IMR-90 (cell line): ENCODE data around the gene OTUB2. TPM values are rescaled to one million over a fixed set of nuclear protein-coding genes. Genes with fewer than 3 reads are reported as not detected.

Source experiments
- ATAC-seq: fragments of 200-7000 bp; cut with Tn5 transposase; 2 replicates; pipeline ENCODE4 v1.9.1; 2020; ENCODE audit warnings: low read depth, mild to moderate bottlenecking, moderate library complexity
- BruUV-seq: library from RNA; stranded (reverse); fragments of 400-500 nt; replicated peaks from 2 replicates; lab custom pipeline; 2021; lab: Mats Ljungman, UMichigan
- CTCF ChIA-PET: fragments of 300-600 bp; formaldehyde crosslinking; extraction: SDS; loops from one replicate; lab custom pipeline; 2021; ENCODE audit warnings: antibody characterized with exemption; lab: Yijun Ruan, JAX
- POLR2A ChIA-PET: fragments of 300-600 bp; sonication (Branson Sonifier 250); formaldehyde crosslinking; loops from one replicate; lab custom pipeline; 2022; ENCODE audit warnings: antibody characterized with exemption; ENCODE audit not compliant: unreplicated experiment; lab: Charles Lee
- DNase-seq: peaks from one replicate; pipeline ENCODE4 v3.0.0; 2013
- H2AFZ ChIP-seq: replicated peaks from 2 replicates; pipeline ENCODE3; 2013; ENCODE audit warnings: low read length, mild to moderate bottlenecking; ENCODE audit not compliant: poor library complexity
- H2AK5ac ChIP-seq: 2 replicates; pipeline ENCODE4 v1.6.1; 2013; ENCODE audit warnings: low read depth, low read length, inconsistent platforms
- H2AK9ac ChIP-seq: replicated peaks from 2 replicates; pipeline ENCODE3; 2013; ENCODE audit warnings: mild to moderate bottlenecking, low read depth, low read length, moderate library complexity; ENCODE audit not compliant: poor library complexity
- H2BK120ac ChIP-seq: 2 replicates; pipeline ENCODE4 v1.6.1; 2013; ENCODE audit warnings: low read depth, low read length, inconsistent platforms
- H2BK15ac ChIP-seq: 3 replicates; pipeline ENCODE4 v1.6.1; 2013; ENCODE audit warnings: low read depth, low read length, inconsistent platforms
- H2BK20ac ChIP-seq: 2 replicates; pipeline ENCODE4 v1.6.1; 2013; ENCODE audit warnings: low read depth, mild to moderate bottlenecking, inconsistent platforms, low read length, moderate library complexity
- H2BK5ac ChIP-seq: 2 replicates; pipeline ENCODE4 v1.6.1; 2013; ENCODE audit warnings: mild to moderate bottlenecking, low read depth, low read length, inconsistent platforms; ENCODE audit not compliant: poor library complexity, severe bottlenecking
- H3K14ac ChIP-seq: replicated peaks from 2 replicates; pipeline ENCODE4 v1.6.1; 2013; ENCODE audit warnings: low read depth, low read length, inconsistent platforms
- H3K18ac ChIP-seq: 2 replicates; pipeline ENCODE4 v1.6.1; 2013; ENCODE audit warnings: low read depth, low read length, control low read depth
- H3K23ac ChIP-seq: 2 replicates; pipeline ENCODE4 v1.6.1; 2013; ENCODE audit warnings: low read depth, low read length, inconsistent platforms
- H3K27ac ChIP-seq: 2 replicates; pipeline ENCODE4 v1.5.1; 2013; ENCODE audit warnings: mild to moderate bottlenecking, control low read depth, low read length; ENCODE audit not compliant: insufficient read depth
- H3K27me3 ChIP-seq: 2 replicates; pipeline ENCODE4 v1.6.1; 2013; ENCODE audit warnings: low read length; ENCODE audit not compliant: control insufficient read depth, insufficient read depth
- H3K36me3 ChIP-seq: 2 replicates; pipeline ENCODE4 v1.6.1; 2013; ENCODE audit warnings: low read length, mixed read lengths; ENCODE audit not compliant: control insufficient read depth, insufficient read depth
- H3K4ac ChIP-seq: 2 replicates; pipeline ENCODE4 v1.6.1; 2013; ENCODE audit warnings: low read depth, low read length, inconsistent platforms
- H3K4me1 ChIP-seq: 2 replicates; pipeline ENCODE4 v1.6.1; 2013; ENCODE audit warnings: low read length, mixed read lengths; ENCODE audit not compliant: control insufficient read depth, insufficient read depth
- H3K4me2 ChIP-seq: 2 replicates; pipeline ENCODE4 v1.6.1; 2013; ENCODE audit warnings: low read depth, mild to moderate bottlenecking, control low read depth, low read length, moderate library complexity
- H3K4me3 ChIP-seq: 2 replicates; pipeline ENCODE4 v1.5.1; 2013; ENCODE audit warnings: low read depth, mild to moderate bottlenecking, control low read depth, low read length, moderate library complexity; ENCODE audit not compliant: insufficient read depth
- H3K56ac ChIP-seq: 2 replicates; pipeline ENCODE4 v1.6.1; 2013; ENCODE audit warnings: low read length, inconsistent platforms; ENCODE audit not compliant: insufficient read depth; ENCODE audit errors: extremely low read depth
- H3K79me1 ChIP-seq, 2 experiments: 2 replicates each; pipeline ENCODE4 v1.6.1; 2013; ENCODE audit warnings: low read length in 2 of 2, inconsistent platforms in 1 of 2, low read depth in 1 of 2
- H3K9ac ChIP-seq: 2 replicates; pipeline ENCODE4 v1.6.1; 2013; ENCODE audit warnings: low read depth, low read length, control low read depth
- H3K9me1 ChIP-seq: 2 replicates; pipeline ENCODE4 v1.6.1; 2013; ENCODE audit warnings: low read length, inconsistent platforms; ENCODE audit not compliant: insufficient read depth
- H3K9me3 ChIP-seq: 2 replicates; pipeline ENCODE4 v1.6.1; 2013; ENCODE audit warnings: low read length; ENCODE audit not compliant: control insufficient read depth, insufficient read depth
- H4K20me1 ChIP-seq: 2 replicates; pipeline ENCODE4 v1.6.1; 2013; ENCODE audit warnings: low read length, inconsistent platforms; ENCODE audit not compliant: insufficient read depth
- H4K5ac ChIP-seq: 2 replicates; pipeline ENCODE4 v1.6.1; 2013; ENCODE audit warnings: mild to moderate bottlenecking, low read depth, low read length, control low read depth
- H4K8ac ChIP-seq, 2 experiments: 2 replicates each; pipeline ENCODE4 v1.6.1; 2013; ENCODE audit warnings: low read depth in 2 of 2, low read length in 2 of 2, control low read depth in 1 of 2, inconsistent platforms in 1 of 2
- H4K91ac ChIP-seq: 2 replicates; pipeline ENCODE4 v1.6.1; 2013; ENCODE audit warnings: low read depth, low read length, inconsistent platforms; ENCODE audit not compliant: insufficient read depth
- CEBPB ChIP-seq: IDR thresholded peaks from 2 replicates; pipeline ENCODE4 v1.6.1; 2012; ENCODE audit warnings: low read depth, low read length, improper control_type of control experiment
- CHD1 ChIP-seq: IDR thresholded peaks from 2 replicates; pipeline ENCODE4 v1.6.1; 2012; ENCODE audit warnings: low read depth, low read length, improper control_type of control experiment
- FOS ChIP-seq: fragments of 150-350 bp; IDR thresholded peaks from 2 replicates; pipeline ENCODE4 v1.6.1; 2016; ENCODE audit warnings: low read depth, low read length
- MAFK ChIP-seq: IDR thresholded peaks from 2 replicates; pipeline ENCODE4 v1.6.1; 2012; ENCODE audit warnings: low read depth, low read length, improper control_type of control experiment
- MXI1 ChIP-seq: IDR thresholded peaks from 2 replicates; pipeline ENCODE4 v1.6.1; 2012; ENCODE audit warnings: low read depth, mild to moderate bottlenecking, low read length, moderate library complexity, borderline replicate concordance
- NFE2L2 ChIP-seq: fragments of 150-350 bp; IDR thresholded peaks from 2 replicates; pipeline ENCODE4 v1.6.1; 2016; ENCODE audit warnings: low read depth, mild to moderate bottlenecking, low read length
- POLR2A ChIP-seq: IDR thresholded peaks from 2 replicates; pipeline ENCODE4 v1.6.1; 2012; ENCODE audit warnings: mild to moderate bottlenecking, low read depth, low read length
- RAD21 ChIP-seq: IDR thresholded peaks from 2 replicates; pipeline ENCODE4 v1.6.1; 2012; ENCODE audit warnings: low read length, improper control_type of control experiment
- RCOR1 ChIP-seq: IDR thresholded peaks from 2 replicates; pipeline ENCODE4 v1.6.1; 2012; ENCODE audit warnings: mild to moderate bottlenecking, low read length, improper control_type of control experiment; ENCODE audit not compliant: insufficient replicate concordance
- RFX5 ChIP-seq: IDR thresholded peaks from 2 replicates; pipeline ENCODE4 v1.8.0; 2012; ENCODE audit warnings: low read depth, mild to moderate bottlenecking, low read length, moderate library complexity
- WGBS, 2 experiments: methylation state at CpG; one replicate each; pipeline versions ENCODE4 v1.1.5 to v1.1.7; 2013; ENCODE audit warnings: missing lambda C conversion rate in 2 of 2; ENCODE audit not compliant: insufficient read length in 1 of 2; ENCODE audit errors: extremely low coverage in 2 of 2; 5-methylcytosine and 5-hydroxymethylcytosine counted together
- dilution Hi-C: fragments of 300-500 bp; cut with HindIII; formaldehyde crosslinking; loops from one replicate; pipeline ENCODE4 v1.14.3; 2018; ENCODE audit warnings: low sequenced_read_pairs; ENCODE audit not compliant: unreplicated experiment
- in situ Hi-C: fragments of 300-500 bp; cut with MboI; formaldehyde crosslinking; loops from 3 replicates; pipeline ENCODE4 v1.14.3; 2019; ENCODE audit warnings: low sequenced_read_pairs, inconsistent platforms, mixed read lengths
- intact Hi-C: fragments of 100-400 bp; cut with micrococcal nuclease; formaldehyde crosslinking; loops from 2 replicates; pipeline ENCODE4 v1.10.0; 2022
- polyA plus RNA-seq, 3 experiments: library from polyadenylated mRNA; depleted of rRNA; stranded (reverse); fragments of >200 nt; gene quantifications; 2 replicates each; pipeline ENCODE4 v1.2.3, GENCODE V29; 2012; ENCODE audit warnings: low replicate concordance in 1 of 3
- total RNA-seq: library from RNA; depleted of rRNA; stranded (reverse); fragments of >200 nt; gene quantifications from 2 replicates; pipeline ENCODE4 v1.2.3, GENCODE V29; 2012
- TF ChIP-seq, protein P1 (sequence below): fragments of 150-350 bp; IDR thresholded peaks from 2 replicates; pipeline ENCODE4 v1.6.1; 2017; ENCODE audit warnings: mild to moderate bottlenecking, antibody characterized with exemption, low read length, low read depth
- TF ChIP-seq, protein P2 (sequence below): conservative IDR thresholded peaks from 2 replicates; pipeline ENCODE4 v1.5.1; 2012; ENCODE audit warnings: mild to moderate bottlenecking, low read depth, low read length, improper control_type of control experiment

The OTUB2 gene
- total and polyA plus RNA-seq, 2 of the 4 experiments (the other 2 are of a cell fraction) = 1.1 to 2.5 TPM

DNA sequence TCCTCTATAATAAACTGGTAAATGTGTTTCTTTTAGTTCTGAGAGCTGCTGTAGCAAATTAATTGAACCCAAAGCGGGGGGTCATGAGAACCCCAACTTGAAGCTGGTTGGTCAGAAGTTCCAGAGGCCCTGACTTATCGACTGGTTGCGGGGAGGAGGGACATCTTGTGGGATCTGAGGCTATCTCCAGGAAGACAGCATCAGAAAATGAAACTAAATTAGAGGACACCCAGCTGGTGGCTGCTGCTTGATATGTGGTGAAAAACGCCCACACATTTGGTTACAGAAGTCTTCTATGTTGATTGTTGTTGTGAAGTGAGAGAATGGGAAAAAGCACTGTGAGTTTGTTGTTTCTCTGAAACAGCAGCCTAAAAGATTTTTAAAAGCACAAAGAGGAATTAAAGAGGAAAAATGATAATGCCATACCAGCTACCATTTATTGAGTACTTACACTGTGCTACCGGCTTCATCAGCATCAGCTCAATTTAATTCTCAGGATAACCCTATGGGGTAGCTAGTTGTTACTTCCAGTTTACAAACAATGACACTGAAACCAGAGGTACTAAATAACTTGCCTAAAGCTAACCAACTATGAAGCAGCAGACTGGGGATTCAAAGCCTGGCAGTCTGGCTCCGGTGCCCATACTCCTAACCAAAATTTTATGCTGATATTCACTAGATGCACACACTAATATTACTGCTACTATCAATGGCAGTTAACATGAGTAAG is 30.6 kb downstream of the OTUB2 start:
- intact Hi-C loops = no loop called here
- Histone ChIP-seq H4K91ac (no peak overlapping the region), H3K9ac (no peak overlapping the region), H3K9me1 (no peaks in the 10 kb centered on the region; the same call in 1 of the 2 replicates), H3K9me3 (no peaks in the 10 kb centered on the region), H2AFZ (no peak overlapping the region), H3K4ac (no peak overlapping the region), H2BK120ac (no peak overlapping the region), H3K79me1 (peaks cover 29 to 44% of the 10 kb centered on the region in 2 experiments), H3K14ac (no peak overlapping the region), H3K36me3 (peaks cover 74% of the 10 kb centered on the region), H3K4me2 (no peak overlapping the region), H4K8ac (no peak overlapping the region), H3K56ac (no peak overlapping the region), H3K18ac (no peak overlapping the region), H2BK20ac (no peak overlapping the region), H2AK9ac (no peak overlapping the region), H4K20me1 (no peaks in the 10 kb centered on the region; the same call in 1 of the 2 replicates), H4K5ac (no peak overlapping the region), H2BK5ac (no peak overlapping the region), H3K27me3 (no peaks in the 10 kb centered on the region), H3K4me3 (no peak overlapping the region), H2AK5ac (no peak overlapping the region), H2BK15ac (no peak overlapping the region), H3K4me1 (no peaks in the 10 kb centered on the region), H3K27ac (no peak overlapping the region), H3K23ac (no peak overlapping the region)
- ChIA-PET CTCF (interaction anchor here (0.8 to 1.4 kb wide), 3 partner anchors 9 to 80 kb away, joined by 3 to 4 read pairs (median 4); no protein-coding TSS in a partner anchor), POLR2A (no interaction called here)
- DNase-seq (no peak), ATAC-seq (no peak)
- no peak for TF ChIP-seq POLR2A
- TF ChIP-seq MAFK = no peak
- TF ChIP-seq FOS = no peak
- TF ChIP-seq, protein P1, sequence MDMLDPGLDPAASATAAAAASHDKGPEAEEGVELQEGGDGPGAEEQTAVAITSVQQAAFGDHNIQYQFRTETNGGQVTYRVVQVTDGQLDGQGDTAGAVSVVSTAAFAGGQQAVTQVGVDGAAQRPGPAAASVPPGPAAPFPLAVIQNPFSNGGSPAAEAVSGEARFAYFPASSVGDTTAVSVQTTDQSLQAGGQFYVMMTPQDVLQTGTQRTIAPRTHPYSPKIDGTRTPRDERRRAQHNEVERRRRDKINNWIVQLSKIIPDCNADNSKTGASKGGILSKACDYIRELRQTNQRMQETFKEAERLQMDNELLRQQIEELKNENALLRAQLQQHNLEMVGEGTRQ = no peak
- no peak for TF ChIP-seq MXI1
- TF ChIP-seq RAD21 = no peak
- no peak for TF ChIP-seq NFE2L2
- no peak for TF ChIP-seq CEBPB
- TF ChIP-seq, protein P2, sequence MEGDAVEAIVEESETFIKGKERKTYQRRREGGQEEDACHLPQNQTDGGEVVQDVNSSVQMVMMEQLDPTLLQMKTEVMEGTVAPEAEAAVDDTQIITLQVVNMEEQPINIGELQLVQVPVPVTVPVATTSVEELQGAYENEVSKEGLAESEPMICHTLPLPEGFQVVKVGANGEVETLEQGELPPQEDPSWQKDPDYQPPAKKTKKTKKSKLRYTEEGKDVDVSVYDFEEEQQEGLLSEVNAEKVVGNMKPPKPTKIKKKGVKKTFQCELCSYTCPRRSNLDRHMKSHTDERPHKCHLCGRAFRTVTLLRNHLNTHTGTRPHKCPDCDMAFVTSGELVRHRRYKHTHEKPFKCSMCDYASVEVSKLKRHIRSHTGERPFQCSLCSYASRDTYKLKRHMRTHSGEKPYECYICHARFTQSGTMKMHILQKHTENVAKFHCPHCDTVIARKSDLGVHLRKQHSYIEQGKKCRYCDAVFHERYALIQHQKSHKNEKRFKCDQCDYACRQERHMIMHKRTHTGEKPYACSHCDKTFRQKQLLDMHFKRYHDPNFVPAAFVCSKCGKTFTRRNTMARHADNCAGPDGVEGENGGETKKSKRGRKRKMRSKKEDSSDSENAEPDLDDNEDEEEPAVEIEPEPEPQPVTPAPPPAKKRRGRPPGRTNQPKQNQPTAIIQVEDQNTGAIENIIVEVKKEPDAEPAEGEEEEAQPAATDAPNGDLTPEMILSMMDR = no peak
- TF ChIP-seq RCOR1 = no peak
- TF ChIP-seq CHD1 = no peak
- no peak for TF ChIP-seq RFX5
- WGBS, 2 experiments = 94% methylated on average over 3 of the region's 6 CpGs; no CpG with 5 or more reads in 1 of the 2 experiments
- BruUV-seq = no TSS peak
- in situ Hi-C loops = no loop called here
- dilution Hi-C loops = no loop called here
